GM19397 (cell line): ENCODE results near the gene PCDHB13.
"Not testable (repeated sequence)": the region's sequence is repeated elsewhere in the genome, so short reads cannot be mapped to it uniquely, and the experiment has no call there.

Experiments used
- ATAC-seq: cut with Tn5 transposase; IDR thresholded peaks from one replicate; pipeline ENCODE4 v1.9.1; 2021; ENCODE audit warnings: mild to moderate bottlenecking, moderate library complexity; ENCODE audit not compliant: unreplicated experiment

The PCDHB13 gene

GRCh38 chr5:141213656-141214339, at the start of gene PCDHB13:
TSS of gene PCDHB13 (plus strand) at chr5:141213919. CDS start at chr5:141214124, 205 bp downstream.
- not testable (repeated sequence) for ATAC-seq

DNA sequence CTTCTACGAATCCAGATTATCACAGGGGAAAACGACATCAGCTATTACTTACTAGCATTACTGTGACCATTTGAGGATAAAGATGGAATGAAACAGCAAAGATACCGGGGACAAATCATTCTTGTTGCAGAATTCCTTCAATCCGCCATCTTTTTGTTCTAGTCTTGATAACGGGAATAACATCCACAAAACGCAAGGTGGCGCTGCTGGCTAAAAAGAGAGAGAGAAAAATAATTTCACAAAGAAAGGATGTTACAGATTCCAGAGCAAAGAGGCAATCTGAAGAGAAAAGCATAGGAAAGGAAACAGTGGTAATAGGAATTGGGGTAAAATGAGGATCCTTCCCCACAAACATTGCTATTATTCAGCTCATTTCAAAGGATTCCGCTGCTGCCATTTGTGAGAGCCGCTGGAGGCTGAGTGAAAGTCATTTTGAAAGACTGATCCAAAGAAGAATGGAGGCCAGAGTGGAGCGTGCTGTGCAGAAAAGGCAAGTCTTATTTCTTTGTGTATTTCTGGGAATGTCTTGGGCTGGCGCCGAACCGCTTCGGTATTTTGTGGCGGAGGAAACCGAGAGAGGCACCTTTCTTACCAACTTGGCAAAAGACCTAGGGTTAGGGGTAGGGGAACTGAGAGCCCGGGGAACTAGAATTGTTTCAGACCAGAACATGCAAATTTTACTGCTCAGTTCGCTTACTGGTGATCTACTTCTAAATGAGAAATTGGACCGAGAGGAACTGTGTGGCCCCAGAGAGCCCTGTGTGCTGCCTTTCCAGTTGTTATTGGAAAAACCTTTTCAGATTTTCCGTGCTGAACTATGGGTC, 41.1 kb upstream of the PCDHB13 start, which contains the start of gene PCDHB7:
TSS of gene PCDHB7 (plus strand) at position 264 of the 824 bp plus-strand sequence. CDS start at position 456, 192 bp downstream.
- no peak for ATAC-seq

DNA sequence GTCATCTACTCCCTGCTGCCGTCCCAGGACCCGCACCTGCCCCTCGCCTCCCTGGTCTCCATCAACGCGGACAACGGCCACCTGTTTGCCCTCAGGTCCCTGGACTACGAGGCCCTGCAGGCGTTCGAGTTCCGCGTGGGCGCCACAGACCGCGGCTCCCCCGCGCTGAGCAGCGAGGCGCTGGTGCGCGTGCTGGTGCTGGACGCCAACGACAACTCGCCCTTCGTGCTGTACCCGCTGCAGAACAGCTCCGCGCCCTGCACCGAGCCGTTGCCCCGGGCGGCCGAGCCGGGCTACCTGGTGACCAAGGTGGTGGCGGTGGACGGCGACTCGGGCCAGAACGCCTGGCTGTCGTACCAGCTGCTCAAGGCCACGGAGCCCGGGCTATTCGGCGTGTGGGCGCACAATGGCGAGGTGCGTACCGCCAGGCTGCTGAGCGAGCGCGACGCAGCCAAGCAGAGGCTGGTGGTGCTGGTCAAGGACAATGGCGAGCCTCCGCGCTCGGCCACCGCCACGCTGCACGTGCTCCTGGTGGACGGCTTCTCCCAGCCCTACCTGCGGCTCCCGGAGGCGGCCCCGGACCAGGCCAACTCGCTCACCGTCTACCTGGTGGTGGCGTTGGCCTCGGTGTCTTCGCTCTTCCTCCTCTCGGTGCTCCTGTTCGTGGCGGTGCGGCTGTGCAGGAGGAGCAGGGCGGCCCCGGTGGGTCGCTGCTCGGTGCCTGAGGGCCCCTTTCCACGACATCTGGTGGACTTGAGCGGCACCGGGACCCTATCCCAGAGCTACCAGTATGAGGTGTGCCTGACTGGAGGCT, 39.2 kb upstream of the PCDHB13 start:
- not testable (repeated sequence) for ATAC-seq

- ATAC-seq, result no peak
Measured at GRCh38 chr5:141175933-141176332, 37.8 kb upstream of the PCDHB13 start.

DNA sequence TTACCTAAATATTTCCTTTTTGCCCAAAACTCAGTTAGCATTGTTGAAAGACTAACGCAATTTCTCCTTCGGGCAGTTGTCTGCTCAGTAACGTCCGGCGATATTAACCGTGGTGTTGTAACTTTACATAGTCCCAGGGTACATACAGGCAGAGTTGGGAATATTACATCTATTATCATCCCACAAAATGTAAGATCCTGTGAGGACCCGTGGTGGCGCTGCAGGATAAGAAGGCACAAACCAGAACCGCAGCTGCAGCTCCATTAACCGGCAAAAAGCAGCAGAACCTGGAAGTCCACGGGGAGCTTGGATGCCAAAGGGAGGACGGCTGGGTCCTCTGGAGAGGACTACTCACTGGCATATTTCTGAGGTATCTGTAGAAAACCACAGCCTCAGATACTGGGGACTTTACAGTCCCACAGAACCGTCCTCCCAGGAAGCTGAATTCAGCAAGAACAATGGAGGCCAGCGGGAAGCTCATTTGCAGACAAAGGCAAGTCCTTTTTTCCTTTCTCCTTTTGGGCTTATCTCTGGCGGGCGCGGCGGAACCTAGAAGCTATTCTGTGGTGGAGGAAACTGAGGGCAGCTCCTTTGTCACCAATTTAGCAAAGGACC, 36.0 kb upstream of the PCDHB13 start, which contains the start of gene PCDHB8:
TSS of gene PCDHB8 (plus strand) at position 214 of the 615 bp plus-strand sequence. CDS start at position 459, 245 bp downstream.
- ATAC-seq, result not testable (repeated sequence)

- ATAC-seq, result not testable (repeated sequence)
Measured at GRCh38 chr5:141179371-141179770, 34.3 kb upstream of the PCDHB13 start.

GRCh38 chr5:141179876-141180275, 33.8 kb upstream of the PCDHB13 start:
- not testable (repeated sequence) for ATAC-seq

GRCh38 chr5:141180313-141180712, 33.4 kb upstream of the PCDHB13 start:
- no peak for ATAC-seq

DNA sequence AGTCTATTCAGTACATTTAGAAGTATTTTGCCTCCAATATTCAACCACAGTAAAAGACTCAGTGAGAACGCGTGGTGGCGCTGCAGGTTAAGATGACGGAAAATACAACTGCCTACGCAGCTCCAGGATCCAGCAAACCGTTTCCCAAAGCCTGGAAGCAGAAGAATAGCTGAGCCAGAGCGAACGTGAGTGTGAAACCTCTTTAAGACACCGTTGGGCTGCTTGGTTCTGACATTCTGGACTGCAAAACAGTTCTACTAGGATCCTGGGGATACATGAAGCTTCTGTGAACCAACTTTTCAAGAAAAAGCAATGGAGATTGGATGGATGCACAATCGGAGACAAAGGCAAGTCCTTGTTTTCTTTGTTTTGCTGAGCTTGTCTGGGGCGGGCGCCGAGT, 31.5 kb upstream of the PCDHB13 start, which contains the start of gene PCDHB16:
TSS of gene PCDHB16 (plus strand) at position 140 of the 400 bp plus-strand sequence. CDS start at position 313, 173 bp downstream.
- no peak for ATAC-seq

DNA sequence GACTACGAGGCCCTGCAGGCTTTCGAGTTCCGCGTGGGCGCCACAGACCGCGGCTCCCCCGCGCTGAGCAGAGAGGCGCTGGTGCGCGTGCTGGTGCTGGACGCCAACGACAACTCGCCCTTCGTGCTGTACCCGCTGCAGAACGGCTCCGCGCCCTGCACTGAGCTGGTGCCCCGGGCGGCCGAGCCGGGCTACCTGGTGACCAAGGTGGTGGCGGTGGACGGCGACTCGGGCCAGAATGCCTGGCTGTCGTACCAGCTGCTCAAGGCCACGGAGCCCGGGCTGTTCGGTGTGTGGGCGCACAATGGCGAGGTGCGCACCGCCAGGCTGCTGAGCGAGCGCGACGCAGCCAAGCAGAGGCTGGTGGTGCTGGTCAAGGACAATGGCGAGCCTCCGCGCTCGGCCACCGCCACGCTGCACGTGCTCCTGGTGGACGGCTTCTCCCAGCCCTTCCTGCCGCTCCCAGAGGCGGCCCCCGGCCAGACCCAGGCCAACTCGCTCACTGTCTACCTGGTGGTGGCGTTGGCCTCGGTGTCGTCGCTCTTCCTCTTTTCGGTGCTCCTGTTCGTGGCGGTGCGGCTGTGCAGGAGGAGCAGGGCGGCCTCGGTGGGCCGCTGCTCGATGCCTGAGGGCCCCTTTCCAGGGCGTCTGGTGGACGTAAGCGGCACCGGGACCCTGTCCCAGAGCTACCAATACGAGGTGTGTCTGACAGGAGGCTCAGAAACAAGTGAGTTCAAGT, 29.4 kb upstream of the PCDHB13 start:
- ATAC-seq, result not testable (repeated sequence)

- ATAC-seq, result no peak
Measured at GRCh38 chr5:141186897-141187512, 26.7 kb upstream of the PCDHB13 start, which contains the start of gene PCDHB9. TSS of gene PCDHB9 (plus strand) at chr5:141187161. CDS start at chr5:141187319, 158 bp downstream.

DNA sequence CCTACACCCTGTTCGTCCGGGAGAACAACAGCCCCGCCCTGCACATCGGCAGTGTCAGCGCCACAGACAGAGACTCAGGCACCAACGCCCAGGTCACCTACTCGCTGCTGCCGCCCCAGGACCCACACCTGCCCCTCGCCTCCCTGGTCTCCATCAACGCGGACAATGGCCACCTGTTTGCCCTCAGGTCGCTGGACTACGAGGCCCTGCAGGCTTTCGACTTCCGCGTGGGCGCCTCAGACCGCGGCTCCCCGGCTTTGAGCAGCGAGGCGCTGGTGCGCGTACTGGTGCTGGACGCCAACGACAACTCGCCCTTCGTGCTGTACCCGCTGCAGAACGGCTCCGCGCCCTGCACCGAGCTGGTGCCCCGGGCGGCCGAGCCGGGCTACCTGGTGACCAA, 25.0 kb upstream of the PCDHB13 start:
- not testable (repeated sequence) for ATAC-seq

DNA sequence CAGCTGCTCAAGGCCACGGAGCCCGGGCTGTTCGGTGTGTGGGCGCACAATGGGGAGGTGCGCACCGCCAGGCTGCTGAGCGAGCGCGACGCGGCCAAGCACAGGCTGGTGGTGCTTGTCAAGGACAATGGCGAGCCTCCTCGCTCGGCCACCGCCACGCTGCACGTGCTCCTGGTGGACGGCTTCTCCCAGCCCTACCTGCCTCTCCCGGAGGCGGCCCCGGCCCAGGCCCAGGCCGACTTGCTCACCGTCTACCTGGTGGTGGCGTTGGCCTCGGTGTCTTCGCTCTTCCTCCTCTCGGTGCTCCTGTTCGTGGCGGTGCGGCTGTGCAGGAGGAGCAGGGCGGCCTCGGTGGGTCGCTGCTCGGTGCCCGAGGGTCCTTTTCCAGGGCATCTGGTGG, 24.6 kb upstream of the PCDHB13 start:
- ATAC-seq, result not testable (repeated sequence)

- no peak for ATAC-seq
Measured at GRCh38 chr5:141192110-141192725, 21.5 kb upstream of the PCDHB13 start, which contains the start of gene PCDHB10. TSS of gene PCDHB10 (plus strand) at chr5:141192353. CDS start at chr5:141192553, 200 bp downstream.

DNA sequence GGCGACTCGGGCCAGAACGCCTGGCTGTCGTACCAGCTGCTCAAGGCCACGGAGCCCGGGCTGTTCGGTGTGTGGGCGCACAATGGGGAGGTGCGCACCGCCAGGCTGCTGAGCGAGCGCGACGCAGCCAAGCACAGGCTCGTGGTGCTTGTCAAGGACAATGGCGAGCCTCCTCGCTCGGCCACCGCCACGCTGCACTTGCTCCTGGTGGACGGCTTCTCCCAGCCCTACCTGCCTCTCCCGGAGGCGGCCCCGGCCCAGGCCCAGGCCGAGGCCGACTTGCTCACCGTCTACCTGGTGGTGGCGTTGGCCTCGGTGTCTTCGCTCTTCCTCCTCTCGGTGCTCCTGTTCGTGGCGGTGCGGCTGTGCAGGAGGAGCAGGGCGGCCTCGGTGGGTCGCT, 19.4 kb upstream of the PCDHB13 start:
- not testable (repeated sequence) for ATAC-seq

DNA sequence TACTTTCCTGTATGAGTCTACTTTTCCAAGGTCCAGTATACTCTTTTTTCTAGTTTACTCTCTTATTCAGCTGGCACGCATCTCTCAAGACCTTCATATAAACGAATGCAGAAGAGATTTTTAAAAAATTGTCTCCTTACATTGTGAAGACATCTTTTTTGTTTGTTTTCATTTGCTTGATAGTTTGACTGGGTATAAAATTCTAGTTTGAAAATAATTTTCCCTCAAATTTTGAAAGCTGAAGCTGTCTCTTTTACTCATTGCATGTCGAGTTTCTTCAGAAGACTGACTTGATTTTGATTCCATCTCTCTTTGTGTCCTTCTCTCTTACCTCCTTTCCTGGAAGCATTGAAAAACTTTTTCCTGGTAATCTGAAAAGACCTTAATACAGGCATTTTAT, 17.4 kb upstream of the PCDHB13 start:
- ATAC-seq, result no peak

DNA sequence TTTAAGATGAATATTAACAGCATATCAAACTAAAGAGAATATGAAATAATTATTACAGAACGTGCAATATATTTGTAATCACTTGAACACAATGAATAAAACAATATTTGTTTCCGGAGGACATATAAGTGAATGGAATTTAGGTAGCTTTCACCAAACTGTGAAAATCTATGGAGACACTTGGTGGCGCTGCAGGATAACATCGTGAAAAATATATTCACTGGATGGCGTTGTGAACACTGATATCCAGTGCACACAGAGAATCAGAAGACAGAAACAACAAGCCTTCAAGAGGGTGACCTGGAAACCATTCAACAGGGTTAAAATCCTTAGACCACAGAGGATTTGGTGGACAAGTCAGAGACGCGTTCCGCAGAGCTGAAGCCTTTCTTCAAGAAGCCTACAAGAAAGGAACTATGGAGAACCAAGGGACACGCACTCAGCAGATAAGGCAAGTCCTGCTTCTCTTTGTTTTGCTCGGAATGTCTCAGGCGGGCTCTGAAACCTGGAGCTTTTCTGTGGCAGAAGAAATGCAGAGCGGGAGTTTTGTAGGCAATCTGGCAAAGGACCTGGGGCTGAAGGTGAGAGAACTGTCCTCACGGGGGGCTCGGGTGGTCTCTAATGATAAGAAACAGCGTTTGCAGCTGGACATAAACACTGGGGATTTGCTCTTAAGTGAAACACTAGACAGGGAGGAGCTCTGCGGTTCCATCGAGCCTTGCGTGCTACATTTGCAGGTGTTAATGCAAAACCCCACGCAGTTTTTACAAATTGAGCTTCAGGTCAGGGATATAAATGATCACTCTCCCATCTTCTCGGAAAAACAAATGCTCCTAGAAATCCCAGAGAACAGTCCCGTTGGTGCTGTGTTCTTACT, 14.1 kb upstream of the PCDHB13 start, which contains the start of gene PCDHB11:
TSS of gene PCDHB11 (plus strand) at position 269 of the 877 bp plus-strand sequence. CDS start at position 417, 148 bp downstream.
- ATAC-seq, result no peak
